Measurements from ENCODE around the gene AATF. TPM values are rescaled to one million over a fixed set of nuclear protein-coding genes. Genes with fewer than 3 reads are reported as not detected.
"Not testable (repeated sequence)": the region's sequence is repeated elsewhere in the genome, so short reads cannot be mapped to it uniquely, and the experiment has no call there.

The AATF gene
- total RNA-seq, 1 donor from 2014 or later = 38.5 TPM

GRCh38 chr17:37067555-37068111 lies 118.9 kb downstream of the AATF start:
- Mint-ChIP-seq H3K27ac (ENCODE audit: unreplicated experiment) (no peak overlapping the region), H3K36me3 (ENCODE audit: low read depth) (no peaks in the 10 kb centered on the region), H3K9me3 (ENCODE audit: low read depth) (peaks cover 7% of the 10 kb centered on the region), H3K27me3 (ENCODE audit: low read depth) (peaks cover 14% of the 10 kb centered on the region), H3K4me3 (ENCODE audit: unreplicated experiment) (no peak overlapping the region), H3K4me1 (ENCODE audit: low read depth) (no peaks in the 10 kb centered on the region)
- TF ChIP-seq CTCF (IDR thresholded peaks at IDR 0.05) = no peak
- DNase-seq (ENCODE audit: low spot score) = no peak

DNA sequence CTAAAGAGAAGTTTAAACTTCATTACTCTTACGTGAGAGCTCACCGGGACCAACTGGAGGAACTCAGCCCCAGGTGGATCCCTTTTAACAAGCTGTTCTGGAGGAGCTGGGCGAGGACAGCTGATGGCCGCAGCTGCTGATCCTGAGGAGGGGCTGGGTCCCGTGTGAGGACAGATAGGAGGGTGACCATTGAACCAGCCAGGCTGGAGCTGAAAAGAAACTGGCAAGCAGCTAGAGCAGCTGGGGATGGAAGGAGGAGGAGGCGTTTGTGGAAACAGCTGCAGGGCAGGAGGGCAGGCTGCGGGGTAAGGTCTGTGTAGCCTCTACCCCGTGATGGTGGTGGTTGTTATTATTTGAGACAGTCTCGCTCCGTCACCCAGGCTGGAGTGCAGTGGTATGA lies 119.5 kb downstream of the AATF start:
- TF ChIP-seq CTCF (IDR thresholded peaks at IDR 0.05) = no peak
- no peaks in the 10 kb centered on the region for H3K4me1 Mint-ChIP-seq (ENCODE audit: low read depth)

GRCh38 chr17:37069087-37069486 lies 120.3 kb downstream of the AATF start:
- Mint-ChIP-seq H3K4me3 (ENCODE audit: unreplicated experiment) (no peak overlapping the region), H3K27me3 (ENCODE audit: low read depth) (peaks cover 12% of the 10 kb centered on the region), H3K4me1 (ENCODE audit: low read depth) (no peaks in the 10 kb centered on the region), H3K36me3 (ENCODE audit: low read depth) (no peaks in the 10 kb centered on the region), H3K27ac (ENCODE audit: unreplicated experiment) (no peak overlapping the region), H3K9me3 (ENCODE audit: low read depth) (peaks cover 7% of the 10 kb centered on the region)
- no peak for TF ChIP-seq CTCF (IDR thresholded peaks at IDR 0.05)
- no peak for DNase-seq (ENCODE audit: low spot score)

More for the DNA sequence above, 119.5 kb downstream of the AATF start:
- H3K27me3 Mint-ChIP-seq (ENCODE audit: low read depth) = peaks cover 12% of the 10 kb centered on the region
- no peak overlapping the region for H3K4me3 Mint-ChIP-seq (ENCODE audit: unreplicated experiment)
- peaks cover 7% of the 10 kb centered on the region for H3K9me3 Mint-ChIP-seq (ENCODE audit: low read depth)
- H3K36me3 Mint-ChIP-seq (ENCODE audit: low read depth) = no peaks in the 10 kb centered on the region
- no peak for DNase-seq (ENCODE audit: low spot score)
- H3K27ac Mint-ChIP-seq (ENCODE audit: unreplicated experiment) = no peak overlapping the region

- not testable (repeated sequence) for H3K4me1 Mint-ChIP-seq (ENCODE audit: low read depth); H3K9me3 Mint-ChIP-seq (ENCODE audit: low read depth); H3K27me3 Mint-ChIP-seq (ENCODE audit: low read depth)
These were observed 124.7 kb downstream of the AATF start for GRCh38 chr17:37073464-37073863.

GRCh38 chr17:37079065-37079708 lies 130.4 kb downstream of the AATF start:
- DNase-seq (ENCODE audit: low spot score) = no peak
- no peak for TF ChIP-seq CTCF (IDR thresholded peaks at IDR 0.05)
- Mint-ChIP-seq H3K9me3 (ENCODE audit: low read depth) (peaks cover 14% of the 10 kb centered on the region), H3K36me3 (ENCODE audit: low read depth) (peaks cover 4% of the 10 kb centered on the region), H3K27ac (ENCODE audit: unreplicated experiment) (no peak overlapping the region), H3K27me3 (ENCODE audit: low read depth) (no peaks in the 10 kb centered on the region), H3K4me3 (ENCODE audit: unreplicated experiment) (no peak overlapping the region), H3K4me1 (ENCODE audit: low read depth) (no peaks in the 10 kb centered on the region)

More at GRCh38 chr17:37073464-37073863, 124.7 kb downstream of the AATF start:
- not testable (repeated sequence) for H3K27ac Mint-ChIP-seq (ENCODE audit: unreplicated experiment); H3K4me3 Mint-ChIP-seq (ENCODE audit: unreplicated experiment); DNase-seq (ENCODE audit: low spot score); H3K36me3 Mint-ChIP-seq (ENCODE audit: low read depth)

DNA sequence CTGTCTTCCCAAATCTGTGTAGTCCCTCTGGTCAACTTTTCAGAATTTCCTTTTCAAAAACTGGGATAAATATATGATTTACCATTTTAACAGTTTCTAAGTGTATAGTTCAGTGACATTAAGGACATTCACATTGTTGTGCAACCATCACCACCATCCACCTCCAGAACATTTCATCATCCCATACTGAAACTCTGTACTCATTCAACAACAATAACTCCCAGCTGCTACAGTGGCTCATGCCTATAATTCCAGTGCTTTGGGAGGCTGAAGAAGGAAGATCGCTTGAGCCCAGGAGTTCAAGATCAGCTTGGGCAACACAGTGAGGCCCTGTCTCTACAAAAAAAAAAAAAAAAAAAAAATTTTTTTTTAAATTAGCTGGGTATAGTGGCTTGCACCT lies 131.0 kb downstream of the AATF start:
- peaks cover 14% of the 10 kb centered on the region for H3K9me3 Mint-ChIP-seq (ENCODE audit: low read depth)
- H3K27ac Mint-ChIP-seq (ENCODE audit: unreplicated experiment) = no peak overlapping the region
- no peak for TF ChIP-seq CTCF (IDR thresholded peaks at IDR 0.05)
- H3K4me1 Mint-ChIP-seq (ENCODE audit: low read depth) = no peaks in the 10 kb centered on the region
- no peak overlapping the region for H3K4me3 Mint-ChIP-seq (ENCODE audit: unreplicated experiment)
- no peak for DNase-seq (ENCODE audit: low spot score)
- peaks cover 4% of the 10 kb centered on the region for H3K36me3 Mint-ChIP-seq (ENCODE audit: low read depth)
- no peaks in the 10 kb centered on the region for H3K27me3 Mint-ChIP-seq (ENCODE audit: low read depth)

Measured in chondrocyte (in vitro differentiated cells).